SKM-1 (cell line): ENCODE measurements around the gene HAPLN2.
"Not testable (repeated sequence)": the region's sequence is repeated elsewhere in the genome, so short reads cannot be mapped to it uniquely, and the experiment has no call there.

Experiments
- DNase-seq: peaks from one replicate; lab custom pipeline; 2025; ENCODE audit not compliant: unreplicated experiment; lab: John Stamatoyannopoulos, UW

The HAPLN2 gene

GRCh38 chr1:156591432-156592157 lies 27.6 kb upstream of the HAPLN2 start, which contains the start of gene NAXE:
NAXE (plus strand) TSS chr1:156591776; CDS start chr1:156591805, 29 bp downstream.
- no peak for DNase-seq

- DNase-seq = no peak
These were observed 26.9 kb upstream of the HAPLN2 start for GRCh38 chr1:156592158-156592909.

- no peak for DNase-seq
These were observed 26.1 kb upstream of the HAPLN2 start for GRCh38 chr1:156592910-156593660.

- DNase-seq = no peak
These were observed 25.6 kb upstream of the HAPLN2 start for GRCh38 chr1:156593661-156593989.

- DNase-seq = no peak
These were observed 25.0 kb upstream of the HAPLN2 start for GRCh38 chr1:156594190-156594589.

GRCh38 chr1:156595016-156595415 lies 24.2 kb upstream of the HAPLN2 start:
- no peak for DNase-seq

- DNase-seq = no peak
These were observed 22.8 kb upstream of the HAPLN2 start for GRCh38 chr1:156596426-156596825.

- DNase-seq = no peak
These were observed 21.1 kb upstream of the HAPLN2 start for GRCh38 chr1:156598125-156598524.

GRCh38 chr1:156598731-156599432 lies 20.3 kb upstream of the HAPLN2 start:
- DNase-seq = no peak

- peak; percentile 90 for DNase-seq
These were observed 19.4 kb upstream of the HAPLN2 start for GRCh38 chr1:156599811-156600210.

- no peak for DNase-seq
These were observed 18.5 kb upstream of the HAPLN2 start for GRCh38 chr1:156600733-156601121.

- peak; percentile 69 for DNase-seq
These were observed 17.9 kb upstream of the HAPLN2 start, which contains the start of gene GPATCH4 for GRCh38 chr1:156601122-156601830. GPATCH4 (minus strand) TSS chr1:156601479.

GRCh38 chr1:156601892-156602291 lies 17.3 kb upstream of the HAPLN2 start:
- no peak for DNase-seq

GRCh38 chr1:156602557-156602993 lies 16.6 kb upstream of the HAPLN2 start:
- DNase-seq = no peak

- DNase-seq = not testable (repeated sequence)
These were observed 11.9 kb upstream of the HAPLN2 start for GRCh38 chr1:156607344-156607743.

GRCh38 chr1:156608036-156608674 lies 11.1 kb upstream of the HAPLN2 start:
- peak; percentile 87 for DNase-seq

GRCh38 chr1:156608981-156609380 lies 10.2 kb upstream of the HAPLN2 start:
- peak; percentile 21 for DNase-seq

- not testable (repeated sequence) for DNase-seq
These were observed 9.1 kb upstream of the HAPLN2 start for GRCh38 chr1:156610072-156610471.

- DNase-seq = no peak
These were observed 6.5 kb upstream of the HAPLN2 start for GRCh38 chr1:156612666-156613065.

- no peak for DNase-seq
These were observed 3.3 kb upstream of the HAPLN2 start for GRCh38 chr1:156615946-156616345.
